HG03469 (cell line): ENCODE measurements around the gene COL9A3.

Experiments
- ATAC-seq: cut with Tn5 transposase; IDR thresholded peaks from one replicate; pipeline ENCODE4 v1.9.1; 2021; ENCODE audit warnings: mild to moderate bottlenecking, moderate library complexity, moderate number of reproducible peaks; ENCODE audit not compliant: unreplicated experiment

COL9A3 gene

GRCh38 chr20:62890444-62890843 lies 73.6 kb downstream of the COL9A3 start:
- ATAC-seq = no peak
